ENCODE results near the gene SRPX.

The SRPX gene

GRCh38 chrX:38142610-38143009, 78.1 kb downstream of the SRPX start:
- no peak for DNase-seq (ENCODE audit: extremely low read depth in 1 of 2, low read depth in 1 of 2)

DNA sequence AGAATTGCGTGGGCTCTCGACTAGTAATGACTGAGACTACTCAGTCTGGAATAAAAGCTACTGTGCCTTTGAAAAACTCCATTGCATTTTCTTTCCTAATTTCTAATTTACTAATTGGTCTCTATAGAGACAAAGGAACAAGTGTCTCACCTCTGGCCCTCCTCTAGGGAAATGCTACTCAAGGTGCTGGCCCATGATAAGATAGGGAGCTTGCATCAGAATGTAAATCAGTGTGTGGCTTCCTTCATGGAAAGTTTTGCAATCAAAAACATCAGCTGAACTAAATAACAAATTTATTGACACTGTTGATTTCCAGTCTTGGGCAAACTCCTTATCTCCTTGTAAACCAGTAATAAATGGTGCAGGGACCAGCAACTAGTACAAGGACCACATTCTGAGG, 81.8 kb downstream of the SRPX start:
- DNase-seq (ENCODE audit: extremely low read depth in 1 of 2, low read depth in 1 of 2), result no peak

DNA sequence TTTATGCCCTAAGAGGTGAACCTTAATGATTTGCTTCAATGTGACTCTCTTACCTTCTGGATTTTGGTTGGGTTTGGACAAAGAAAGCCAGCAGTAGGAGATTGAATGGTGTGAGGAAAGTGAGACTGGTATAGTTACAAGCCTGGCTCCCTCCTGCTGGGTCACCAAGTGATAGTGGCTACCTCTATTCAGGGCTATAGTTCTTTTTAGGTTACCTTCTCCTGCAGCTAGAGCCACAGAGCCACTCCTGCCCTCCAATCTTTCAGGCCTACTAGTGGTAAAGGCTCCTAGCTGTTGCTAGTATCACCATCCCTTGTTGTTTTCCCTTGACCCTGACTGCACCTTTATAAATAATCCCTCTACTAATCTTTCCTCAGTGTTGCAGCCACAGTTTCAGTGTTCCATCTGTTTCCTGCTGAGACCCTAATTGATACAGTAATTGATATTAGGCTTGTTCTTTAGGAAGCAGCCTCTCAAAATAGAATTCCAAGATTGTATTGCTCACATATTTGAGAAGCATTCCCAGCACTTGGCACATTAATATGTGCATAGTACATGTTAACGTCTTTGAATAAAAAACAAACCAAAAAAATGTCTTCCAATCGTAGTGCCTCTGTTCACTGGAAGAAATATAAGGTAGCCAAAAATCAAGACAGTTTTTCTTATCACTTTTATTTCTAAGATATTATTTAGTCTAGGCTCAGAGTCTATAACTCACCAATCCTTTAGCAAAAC, 82.3 kb downstream of the SRPX start:
- no peak for DNase-seq (ENCODE audit: extremely low read depth in 1 of 2, low read depth in 1 of 2)

DNA sequence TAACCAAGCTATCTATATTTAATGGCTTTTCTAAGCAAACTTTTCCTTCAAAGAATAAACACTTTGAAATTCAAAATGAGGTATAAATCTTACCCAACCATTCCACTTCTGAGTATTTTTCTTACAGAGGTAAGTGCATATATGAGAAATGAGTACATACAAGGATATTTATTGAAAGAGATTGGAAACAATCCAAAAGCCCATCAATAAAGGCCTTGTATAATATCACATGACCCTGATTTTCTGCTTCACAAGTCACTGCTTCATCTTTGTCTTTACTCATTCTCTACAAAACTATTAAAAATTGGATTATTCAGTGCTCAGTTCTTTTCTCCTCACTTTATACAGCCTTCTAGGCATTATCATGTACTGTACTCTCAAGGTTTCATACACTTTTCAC, 91.3 kb downstream of the SRPX start:
- no peak for DNase-seq (ENCODE audit: extremely low read depth in 1 of 2, low read depth in 1 of 2)

DNA sequence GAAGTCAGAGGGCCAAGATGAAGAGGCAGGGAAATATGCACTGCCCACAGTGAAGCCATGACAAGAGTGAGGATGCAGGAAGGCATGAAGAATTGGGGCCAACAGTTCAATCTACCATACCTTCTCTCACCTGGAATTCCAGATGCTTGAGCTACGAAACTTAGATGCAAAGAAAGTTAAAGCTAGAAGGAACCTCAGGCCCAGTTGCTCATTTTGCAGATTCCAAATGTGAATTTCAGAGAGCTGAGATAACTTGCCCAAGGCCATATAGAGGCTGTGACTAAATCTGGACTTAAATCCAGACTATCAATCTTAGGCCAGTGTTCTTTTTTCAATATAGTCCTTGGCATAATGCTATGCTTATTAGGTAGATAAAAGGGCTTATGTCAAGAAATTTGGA, 92.7 kb downstream of the SRPX start:
- no peak for DNase-seq (ENCODE audit: extremely low read depth in 1 of 2, low read depth in 1 of 2)

DNA sequence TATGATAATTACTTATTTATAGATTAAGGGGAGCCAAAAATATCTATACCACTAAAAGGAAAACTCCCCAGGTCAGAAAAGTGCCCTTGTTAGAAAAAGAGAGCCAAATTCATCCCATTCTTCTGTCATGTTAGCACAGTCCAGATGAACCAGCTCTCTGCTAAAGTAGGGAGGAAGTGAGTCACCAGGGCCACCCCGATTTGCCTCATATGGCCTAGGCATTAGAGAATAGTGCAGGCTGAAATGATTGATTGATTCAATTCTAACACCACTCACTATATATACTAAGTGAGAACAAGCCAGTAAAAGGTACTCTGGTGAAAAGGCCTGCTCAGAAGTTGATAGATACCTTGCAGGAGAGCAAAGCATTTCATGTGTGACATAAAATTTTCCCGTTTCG, 94.5 kb downstream of the SRPX start:
- DNase-seq (ENCODE audit: extremely low read depth in 1 of 2, low read depth in 1 of 2), result no peak

DNA sequence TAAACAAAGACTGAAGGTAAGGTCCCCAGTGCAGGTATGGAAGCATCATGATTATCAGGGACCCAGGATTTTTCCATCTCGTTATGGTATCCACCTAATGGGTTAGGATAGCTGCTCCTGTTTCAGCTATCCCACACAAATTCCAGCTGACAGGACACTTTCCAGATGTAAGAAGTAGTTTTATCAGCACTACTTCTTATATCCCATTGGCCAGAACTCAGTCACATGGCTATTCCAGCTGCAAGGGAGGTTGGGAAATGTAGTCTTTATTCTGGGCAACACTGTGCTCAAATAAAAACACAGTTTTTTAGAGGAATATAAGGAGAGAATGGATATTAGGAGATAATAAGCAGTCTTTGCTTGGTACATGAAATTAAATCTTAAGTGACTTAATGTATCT, 96.7 kb downstream of the SRPX start:
- DNase-seq (ENCODE audit: extremely low read depth in 1 of 2, low read depth in 1 of 2), result no peak

DNA sequence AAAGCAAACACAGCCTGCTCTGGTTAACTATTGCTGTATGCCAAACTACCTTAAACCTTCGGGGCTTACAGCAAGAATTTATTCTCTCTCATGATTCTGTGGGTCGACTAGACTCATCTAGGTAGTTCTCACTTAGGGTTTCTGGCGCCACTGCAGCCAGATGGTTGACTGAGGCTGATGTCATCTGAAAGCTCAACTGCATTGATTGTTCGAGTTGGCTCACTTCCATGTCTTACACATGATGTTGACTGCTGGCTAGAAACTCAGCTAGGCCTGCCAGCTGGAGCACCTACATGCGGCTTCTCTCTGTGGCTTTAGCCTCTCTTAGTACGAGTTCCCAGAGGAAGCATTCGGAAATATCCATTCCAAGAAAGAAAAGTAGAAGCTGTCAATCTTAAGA, 103.2 kb downstream of the SRPX start:
- no peak for DNase-seq (ENCODE audit: extremely low read depth in 1 of 2, low read depth in 1 of 2)

- no peak for DNase-seq (ENCODE audit: extremely low read depth in 1 of 2, low read depth in 1 of 2)
Measured at GRCh38 chrX:38116706-38117105, 104.0 kb downstream of the SRPX start.

- no peak for DNase-seq (ENCODE audit: extremely low read depth in 1 of 2, low read depth in 1 of 2)
Measured at GRCh38 chrX:38112566-38112965, 108.1 kb downstream of the SRPX start.

GRCh38 chrX:38111196-38111595, 109.5 kb downstream of the SRPX start:
- no peak for DNase-seq (ENCODE audit: extremely low read depth in 1 of 2, low read depth in 1 of 2)

DNA sequence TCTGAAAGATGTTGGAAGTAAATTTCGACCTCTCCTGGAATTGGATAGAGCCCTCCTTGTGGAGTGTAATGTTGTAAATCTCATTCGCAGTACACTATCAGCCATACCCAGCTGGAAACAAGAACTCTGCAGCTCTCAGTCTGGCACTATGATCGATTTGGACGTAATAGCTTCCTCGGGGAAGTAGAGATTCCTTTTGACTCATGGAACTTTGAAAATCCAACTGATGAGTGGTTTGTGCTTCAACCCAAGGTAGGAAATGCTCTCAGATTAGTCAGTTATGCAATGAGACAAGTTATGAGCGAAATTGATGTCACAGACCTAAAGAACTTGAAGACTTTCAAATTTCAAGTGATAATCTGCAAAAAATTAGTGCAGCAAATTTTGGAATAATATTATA, 110.4 kb downstream of the SRPX start:
- no peak for DNase-seq (ENCODE audit: extremely low read depth in 1 of 2, low read depth in 1 of 2)

DNA sequence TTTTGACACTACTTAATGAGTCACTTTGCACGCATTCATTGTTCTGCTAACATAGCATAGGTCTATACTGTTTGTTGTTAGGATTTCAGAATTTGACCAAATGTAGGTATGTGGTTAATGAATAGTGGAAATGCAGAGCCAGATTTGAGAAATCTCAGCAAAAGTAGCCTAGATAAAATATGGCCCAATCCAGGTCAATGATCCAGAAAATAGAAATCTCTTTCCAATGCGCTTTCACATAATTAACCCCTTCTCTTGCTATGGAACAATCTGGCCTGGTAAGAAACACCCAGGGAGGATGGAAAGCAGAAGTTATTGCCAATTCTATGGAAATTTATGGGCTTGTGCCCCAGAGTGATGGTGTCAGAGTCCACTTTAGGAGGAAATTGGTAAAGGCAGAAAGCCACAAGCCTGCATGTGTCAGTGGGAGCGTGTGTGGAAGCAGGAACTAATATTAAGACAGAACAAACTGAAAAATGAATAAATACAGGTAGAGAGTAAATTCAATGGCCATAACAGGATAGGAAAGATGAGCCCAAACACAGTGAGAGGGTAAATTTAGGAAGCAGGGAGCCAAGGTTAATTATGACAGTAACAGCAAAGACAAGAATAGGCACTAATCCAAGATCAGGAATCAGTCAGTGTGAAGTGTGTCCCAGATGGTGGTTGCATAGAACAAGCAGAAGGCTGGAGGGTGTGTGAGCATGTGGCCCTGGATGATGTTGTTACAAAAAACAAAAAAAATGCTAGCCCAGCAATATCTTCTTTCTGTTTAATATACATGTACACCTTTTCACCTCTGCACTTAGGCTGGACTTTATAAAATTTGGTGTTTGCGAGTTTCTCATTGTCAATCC, 111.4 kb downstream of the SRPX start:
- DNase-seq (ENCODE audit: extremely low read depth in 1 of 2, low read depth in 1 of 2), result no peak

DNA sequence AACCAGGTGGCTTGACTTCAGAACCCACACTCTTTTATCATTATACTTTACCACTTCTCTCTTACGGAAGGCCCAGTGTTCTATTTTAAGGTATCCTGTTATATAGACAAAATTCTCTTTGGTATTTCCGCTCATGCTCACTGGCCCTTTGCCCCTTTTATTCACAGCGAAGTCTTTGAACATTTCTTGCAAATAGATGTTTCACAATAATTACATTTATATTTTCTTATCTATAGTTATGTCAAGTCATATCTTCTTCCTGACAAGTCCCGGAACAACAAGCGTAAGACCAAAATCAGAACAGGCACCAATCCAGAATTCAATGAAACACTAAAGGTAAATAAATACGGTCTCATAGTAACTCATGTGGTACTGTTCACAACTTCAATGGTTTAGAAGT, 112.3 kb downstream of the SRPX start:
- no peak for DNase-seq (ENCODE audit: extremely low read depth in 1 of 2, low read depth in 1 of 2)

DNA sequence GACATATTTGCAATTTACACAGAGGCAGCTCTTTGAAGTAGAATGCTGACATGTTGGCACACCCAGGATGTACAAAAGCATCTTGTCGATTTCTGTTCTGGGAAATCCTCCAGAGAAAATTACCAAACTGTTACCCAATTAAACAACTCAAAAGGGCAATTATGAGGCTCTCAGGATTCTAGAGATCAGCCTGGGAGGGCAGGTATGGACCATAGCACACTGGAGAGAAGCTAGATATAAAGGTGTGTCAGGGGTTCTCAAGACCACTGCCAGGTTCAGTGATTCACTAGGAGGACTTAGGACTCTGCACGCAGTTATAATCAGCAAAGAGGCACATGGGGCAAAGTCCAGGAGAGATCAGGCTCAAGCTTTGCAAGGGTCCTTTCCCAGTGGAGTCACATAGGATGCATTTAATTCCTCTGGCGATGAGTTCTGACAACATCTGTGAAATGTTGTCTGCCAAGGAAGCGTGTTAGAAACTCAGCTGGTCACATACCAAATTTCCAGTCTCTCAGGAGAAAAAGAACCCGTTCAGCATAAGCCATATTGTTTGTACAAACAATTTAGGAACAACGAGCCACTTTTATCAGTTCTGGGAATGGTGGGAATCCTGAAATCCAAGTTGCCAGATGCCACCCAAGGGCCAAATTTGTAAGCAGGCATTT, 113.5 kb downstream of the SRPX start:
- DNase-seq (ENCODE audit: extremely low read depth in 1 of 2, low read depth in 1 of 2), result no peak

DNA sequence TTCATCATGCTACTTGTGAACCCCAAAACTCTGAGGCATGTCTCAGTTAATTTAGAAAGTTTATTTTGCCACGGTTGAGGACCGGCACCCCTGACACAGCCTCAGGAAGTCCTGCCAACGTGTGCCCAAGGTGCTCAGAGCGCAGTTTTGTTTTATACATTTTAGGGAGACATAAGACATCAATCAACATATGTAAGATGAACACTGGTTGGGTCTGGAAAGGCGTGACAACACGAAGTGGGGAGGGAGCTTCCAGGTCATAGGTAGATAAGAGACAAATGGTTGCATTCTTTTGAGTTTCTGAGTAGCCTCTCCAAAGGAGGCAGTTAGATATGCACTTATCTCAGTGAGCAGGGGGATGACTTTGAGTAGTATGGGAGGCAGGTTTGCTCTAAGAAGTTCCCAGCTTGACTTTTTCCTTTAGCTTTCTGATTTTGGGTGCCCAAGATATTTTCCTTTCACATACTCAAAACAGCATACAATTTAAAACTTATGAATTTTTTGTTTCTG, 115.4 kb downstream of the SRPX start:
- no peak for DNase-seq (ENCODE audit: extremely low read depth in 1 of 2, low read depth in 1 of 2)

- no peak for DNase-seq (ENCODE audit: extremely low read depth in 1 of 2, low read depth in 1 of 2)
Measured at GRCh38 chrX:38103857-38104812, 116.5 kb downstream of the SRPX start.

DNA sequence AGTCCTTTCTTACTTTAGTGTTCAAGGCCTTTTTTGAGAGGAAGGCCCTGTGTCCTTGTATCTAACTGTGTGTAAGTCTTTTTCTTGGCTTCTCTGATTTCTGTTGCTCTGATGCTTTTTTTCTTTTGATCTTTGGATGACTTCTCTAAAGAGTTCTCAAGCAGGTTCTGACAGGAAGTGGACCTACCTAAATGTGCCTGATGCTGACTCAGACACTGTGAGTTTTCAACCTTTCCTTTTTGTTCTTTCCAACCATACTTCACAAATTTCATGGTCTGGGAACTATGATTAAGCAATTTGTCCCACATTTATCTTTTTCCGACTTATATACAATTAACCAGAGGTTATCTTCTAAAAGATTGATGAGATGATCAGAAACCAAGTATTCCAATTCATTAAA, 117.8 kb downstream of the SRPX start:
- DNase-seq (ENCODE audit: extremely low read depth in 1 of 2, low read depth in 1 of 2), result no peak

- no peak for DNase-seq (ENCODE audit: extremely low read depth in 1 of 2, low read depth in 1 of 2)
Measured at GRCh38 chrX:38102240-38102639, 118.4 kb downstream of the SRPX start.

- DNase-seq (ENCODE audit: extremely low read depth in 1 of 2, low read depth in 1 of 2), result no peak
Measured at GRCh38 chrX:38099688-38100087, 121.0 kb downstream of the SRPX start.

Measured in activated CD8-positive, alpha-beta memory T cell treated with anti-CD3 and anti-CD28 coated beads for 1 hour (primary cell).